G401.6 (cell line): ENCODE data around the gene LRRTM4.

Experiments
- FAIRE-seq: peaks from 2 replicates; lab custom pipeline; 2012; peaks lifted over from hg19 to GRCh38; lab: Jason Lieb, UNC

The LRRTM4 gene

DNA sequence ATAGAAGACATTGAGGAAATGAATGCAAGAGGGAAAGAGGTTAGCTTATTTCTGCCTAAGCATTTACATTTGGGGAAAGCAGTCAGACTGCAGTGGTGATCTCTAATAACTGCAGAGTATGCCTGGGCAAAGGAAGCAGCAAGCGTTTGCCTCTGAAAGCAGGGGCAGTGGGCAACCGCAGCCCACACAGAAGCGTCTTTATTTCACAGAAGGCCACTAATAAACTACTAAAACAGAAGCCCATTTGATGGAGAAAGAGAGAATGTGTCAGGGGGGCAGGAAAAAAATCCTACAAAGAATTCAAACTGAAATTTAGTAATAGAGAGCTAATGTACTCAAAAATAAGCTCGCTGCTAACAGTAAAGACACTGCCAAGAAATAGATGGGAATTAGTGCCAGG lies 53.1 kb downstream of the LRRTM4 start:
- no peak for FAIRE-seq

DNA sequence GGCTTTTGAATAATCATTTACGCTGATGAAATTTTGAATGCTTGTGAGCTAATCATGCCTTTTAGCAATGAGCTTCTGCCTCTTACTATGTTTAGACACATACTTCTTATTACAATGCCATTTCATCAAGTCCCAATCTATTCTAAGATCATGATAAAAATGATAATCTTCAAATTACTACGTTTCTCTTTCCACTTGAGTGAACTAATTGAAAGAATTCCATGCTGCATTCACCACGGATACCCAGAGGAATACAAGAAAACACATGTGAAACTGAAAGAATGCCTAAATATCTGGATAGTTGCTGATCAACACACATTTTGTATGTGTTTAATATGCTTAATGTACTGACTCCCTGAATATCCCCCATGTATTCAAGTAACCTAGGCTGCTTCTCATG lies 62.3 kb downstream of the LRRTM4 start:
- FAIRE-seq, result no peak

DNA sequence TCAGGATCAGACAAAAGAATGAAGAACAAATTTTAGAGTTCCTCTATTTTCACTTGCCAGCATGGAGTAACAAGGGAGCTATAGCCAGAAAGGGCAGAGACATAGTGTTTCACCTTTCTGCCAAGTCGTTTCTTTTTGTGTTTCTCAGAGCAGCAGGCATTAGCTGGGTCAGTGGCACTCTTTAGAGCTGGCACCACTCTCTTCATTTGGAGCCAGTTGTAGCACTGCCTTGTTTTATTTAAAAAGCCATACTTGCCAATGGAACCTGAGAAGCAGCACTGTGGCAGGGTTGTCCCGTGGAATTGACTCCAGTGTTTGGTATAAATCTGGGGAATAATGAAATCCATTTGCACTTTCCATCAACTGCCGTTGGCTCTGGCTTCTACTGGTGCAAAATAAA lies 64.0 kb downstream of the LRRTM4 start:
- FAIRE-seq, result no peak

DNA sequence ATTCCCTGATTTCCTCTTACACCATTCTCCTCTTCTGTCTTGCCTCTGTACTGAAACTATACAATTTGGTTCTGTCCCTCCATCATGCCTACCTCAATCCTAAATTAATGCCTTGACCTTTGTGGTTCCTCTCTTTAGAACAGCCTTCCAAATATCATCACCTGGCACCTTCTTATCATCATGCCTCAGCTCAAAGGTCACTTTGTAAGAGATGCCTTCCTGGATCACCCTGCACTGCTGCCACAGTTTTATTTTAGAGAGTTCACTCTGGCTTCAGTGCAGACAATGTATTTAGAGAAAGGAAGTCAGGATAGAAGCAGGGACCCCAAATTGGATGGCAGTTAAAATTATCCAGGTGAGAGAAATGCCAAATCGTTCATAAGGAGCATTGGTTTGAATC lies 64.5 kb downstream of the LRRTM4 start:
- FAIRE-seq, result no peak

DNA sequence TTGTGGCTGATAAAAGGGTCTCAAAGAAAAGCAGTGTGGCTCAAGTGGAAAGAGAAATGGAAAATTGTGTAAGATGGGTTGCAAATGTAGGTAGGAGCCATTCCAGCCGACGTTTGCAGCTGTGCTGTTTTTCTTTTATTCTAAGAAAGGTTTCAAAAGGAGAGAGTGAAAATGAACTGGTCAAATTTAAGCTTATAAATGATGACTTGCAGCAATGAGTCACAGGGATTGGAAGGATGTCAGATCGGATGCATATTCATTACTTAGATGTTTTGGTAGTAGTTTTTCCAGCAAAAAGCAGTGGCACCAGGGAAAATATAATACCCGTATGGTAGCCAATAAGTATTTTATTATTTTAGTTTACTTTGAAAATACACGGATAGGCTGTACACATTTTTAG lies 79.1 kb downstream of the LRRTM4 start:
- no peak for FAIRE-seq

DNA sequence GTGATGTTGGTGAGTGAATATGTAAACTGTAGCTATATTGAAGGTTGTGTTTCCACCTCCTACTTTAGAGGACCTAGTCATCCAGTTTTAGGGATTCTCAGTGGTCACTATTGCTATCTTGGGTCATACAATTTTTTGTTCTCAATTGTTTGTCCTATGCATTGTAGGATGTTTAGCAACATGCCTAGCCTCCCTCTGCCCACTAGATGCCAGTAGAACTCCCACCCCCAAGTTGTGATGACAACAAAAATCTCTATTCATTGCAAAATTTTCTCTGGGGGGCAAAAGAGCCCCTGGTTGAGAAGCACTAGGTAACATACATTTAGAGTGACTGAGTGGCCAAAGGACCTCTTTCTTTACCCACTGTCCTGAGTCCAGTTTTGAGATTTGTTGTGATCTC lies 87.3 kb downstream of the LRRTM4 start:
- FAIRE-seq, result no peak

DNA sequence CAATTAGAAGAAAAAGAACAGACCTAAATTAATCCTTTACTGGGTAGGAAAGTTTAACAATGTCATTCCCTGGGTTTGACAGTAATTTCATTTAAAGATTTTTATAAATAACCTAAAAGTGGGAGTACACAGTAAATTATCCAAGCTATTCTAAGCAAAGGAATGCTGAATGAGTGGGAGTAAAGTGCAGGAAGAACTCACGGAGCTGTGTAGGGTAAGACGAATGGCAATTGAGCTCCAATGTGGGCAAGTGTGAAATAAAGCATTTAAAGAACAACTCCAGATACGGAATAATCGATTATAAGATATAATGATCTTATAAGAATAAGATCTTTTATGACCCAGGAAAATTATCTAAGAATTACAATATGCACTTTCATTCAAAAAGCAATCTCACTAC lies 93.2 kb downstream of the LRRTM4 start:
- no peak for FAIRE-seq

DNA sequence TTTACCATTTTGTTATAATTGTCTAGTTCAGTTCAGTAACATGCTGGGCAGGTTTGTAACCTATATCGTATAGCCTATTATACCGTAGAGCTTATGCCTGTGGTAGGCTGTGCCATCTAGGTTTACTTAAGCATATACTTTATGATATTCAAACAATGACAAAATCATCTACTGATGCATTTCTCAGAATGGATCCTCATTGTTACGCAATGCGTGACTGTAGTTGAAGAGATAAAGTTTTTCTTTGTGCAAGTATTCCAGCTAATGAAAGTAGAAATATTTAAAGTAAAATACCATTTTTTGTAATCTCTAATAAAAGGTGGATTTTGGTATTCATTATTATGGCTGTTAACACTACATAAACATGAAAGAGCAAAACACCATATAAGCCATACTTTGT lies 100.2 kb downstream of the LRRTM4 start:
- no peak for FAIRE-seq

DNA sequence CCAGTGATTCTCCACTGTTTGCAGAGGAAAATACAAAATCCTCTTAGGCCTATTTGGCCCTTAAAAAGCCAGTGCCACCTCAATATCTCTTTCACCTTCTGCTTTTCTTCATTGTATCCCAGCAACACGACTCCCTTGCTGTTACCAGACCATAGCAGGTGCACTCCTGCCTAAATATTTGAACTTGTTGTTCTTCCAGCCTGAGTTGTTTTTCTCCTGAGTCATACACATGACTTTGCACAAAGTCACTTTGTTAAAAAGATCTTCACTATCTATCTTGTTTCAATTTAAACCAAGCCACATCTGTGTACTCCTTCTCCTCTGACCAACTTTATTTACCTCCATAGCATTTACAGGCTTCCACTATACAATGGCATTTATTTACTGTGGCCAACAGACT lies 103.6 kb downstream of the LRRTM4 start:
- FAIRE-seq, result no peak

DNA sequence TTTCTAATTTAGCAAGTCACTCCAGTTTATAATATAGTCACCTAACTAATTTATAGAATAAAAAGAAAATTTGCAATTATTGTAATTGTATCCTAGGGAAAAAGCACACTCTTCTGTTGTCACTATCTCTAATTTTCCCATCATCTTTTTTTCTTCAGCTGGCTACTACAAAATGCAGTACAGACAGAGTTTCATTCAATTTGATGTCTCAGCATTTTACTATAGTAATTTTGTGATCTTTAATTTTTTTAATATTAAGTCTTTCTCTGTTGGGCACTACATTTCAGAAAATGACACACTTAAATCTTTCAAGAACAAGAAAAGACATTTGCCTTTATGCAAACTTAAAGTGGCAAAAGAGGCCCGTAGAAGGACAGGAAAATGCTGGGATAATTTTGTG lies 118.0 kb downstream of the LRRTM4 start:
- no peak for FAIRE-seq

DNA sequence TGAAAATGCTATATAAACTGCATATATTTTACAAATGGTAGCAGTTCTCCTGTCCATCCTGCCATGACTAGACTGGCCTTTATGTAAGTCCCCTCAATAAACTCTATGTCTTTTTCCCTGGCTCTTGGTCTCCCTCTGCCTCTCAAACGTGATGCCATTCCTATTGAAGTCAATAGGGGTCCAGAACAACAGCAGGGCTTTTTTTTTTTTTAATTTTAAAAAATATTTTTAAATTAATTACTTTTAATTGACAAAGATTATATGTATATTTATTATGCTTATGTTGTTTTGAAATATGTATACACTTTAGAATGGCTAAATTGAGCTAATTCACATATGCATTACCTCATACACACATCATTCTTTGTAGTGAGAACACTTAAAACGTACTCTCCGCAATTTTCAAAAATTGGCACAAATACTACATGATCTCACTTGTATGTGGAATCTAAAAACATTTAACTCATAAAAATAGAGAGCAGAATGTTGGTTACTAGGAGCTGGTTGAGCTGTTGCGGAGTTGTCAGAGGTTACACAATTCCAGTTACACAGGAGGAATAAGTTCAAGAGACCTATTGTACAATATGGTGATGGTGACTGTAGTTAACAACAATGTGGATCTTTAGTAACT lies 123.1 kb downstream of the LRRTM4 start:
- FAIRE-seq, result no peak

DNA sequence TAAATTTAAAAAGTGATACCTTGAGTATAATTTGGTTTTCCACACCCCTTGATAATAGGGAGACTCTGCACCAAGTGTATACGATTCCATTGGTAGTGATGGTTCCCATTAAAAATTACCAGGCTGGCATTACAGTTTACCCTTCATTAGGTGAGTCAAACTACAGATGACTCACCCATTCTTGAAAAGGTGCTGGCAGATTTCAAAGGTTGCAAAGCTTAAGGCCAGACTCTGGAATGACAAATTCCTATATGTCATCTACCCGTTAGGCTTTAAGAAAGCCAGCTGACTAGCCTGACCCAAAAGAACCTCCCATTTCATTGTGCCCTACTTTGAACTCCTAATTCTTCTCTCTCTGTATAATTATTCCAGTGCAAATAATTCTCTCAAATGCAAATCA lies 124.4 kb downstream of the LRRTM4 start:
- no peak for FAIRE-seq

DNA sequence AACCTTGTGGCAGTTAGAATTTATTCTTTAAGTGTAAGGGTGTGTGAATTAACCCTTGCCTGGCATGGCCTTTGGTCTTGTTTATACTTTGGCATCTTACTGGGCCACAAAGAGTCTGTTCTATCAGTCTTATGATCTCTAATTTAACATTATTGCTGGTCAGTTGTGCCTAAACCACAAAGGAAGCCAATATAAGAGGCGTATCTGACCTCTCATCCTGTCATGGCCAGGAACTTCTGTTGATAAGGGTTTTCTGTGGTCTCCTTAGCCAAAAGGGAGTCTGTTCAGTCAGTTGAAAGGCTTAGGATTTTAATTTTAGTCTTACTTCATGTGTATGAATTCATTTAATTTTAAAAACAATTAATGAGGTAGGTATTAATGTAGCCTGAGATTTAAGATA lies 127.2 kb downstream of the LRRTM4 start:
- no peak for FAIRE-seq

DNA sequence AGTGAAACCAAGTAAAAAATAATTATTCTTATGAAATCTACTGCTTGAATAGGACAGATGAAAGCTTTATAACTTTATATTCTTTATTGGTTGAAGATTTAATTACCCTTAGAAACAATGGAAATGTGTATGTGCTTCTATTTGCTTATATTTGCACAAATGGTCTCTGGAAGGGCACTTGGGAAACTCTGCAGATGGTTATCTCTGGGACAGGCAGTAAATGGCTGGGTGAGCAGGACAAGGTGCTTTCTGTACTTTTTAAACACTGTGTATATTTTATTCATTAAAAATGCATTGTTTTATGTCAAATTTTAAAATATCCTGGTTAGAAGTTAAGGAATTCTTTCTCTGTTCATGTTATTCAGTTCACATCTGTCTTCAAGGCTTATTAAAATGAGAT lies 131.1 kb downstream of the LRRTM4 start:
- no peak for FAIRE-seq

DNA sequence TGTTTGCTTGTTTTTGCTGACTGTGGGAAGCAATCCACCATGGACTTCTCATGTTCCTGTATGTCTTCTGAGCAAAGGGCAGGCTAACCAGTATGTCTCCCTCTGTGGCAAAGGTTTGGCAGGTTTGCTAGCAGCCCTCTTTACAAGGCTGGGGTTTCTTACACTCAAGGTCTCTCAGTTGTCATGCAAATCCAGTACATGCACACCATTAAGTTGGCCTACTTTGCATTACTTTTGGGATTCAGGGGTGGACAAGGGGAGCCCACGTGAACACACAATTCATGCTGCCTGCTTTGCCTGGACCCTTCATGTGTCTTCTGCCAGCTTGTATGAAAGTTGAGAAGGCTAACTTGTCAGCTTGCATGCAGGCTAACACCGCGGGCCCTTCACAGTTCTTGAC lies 134.9 kb downstream of the LRRTM4 start:
- FAIRE-seq, result no peak

DNA sequence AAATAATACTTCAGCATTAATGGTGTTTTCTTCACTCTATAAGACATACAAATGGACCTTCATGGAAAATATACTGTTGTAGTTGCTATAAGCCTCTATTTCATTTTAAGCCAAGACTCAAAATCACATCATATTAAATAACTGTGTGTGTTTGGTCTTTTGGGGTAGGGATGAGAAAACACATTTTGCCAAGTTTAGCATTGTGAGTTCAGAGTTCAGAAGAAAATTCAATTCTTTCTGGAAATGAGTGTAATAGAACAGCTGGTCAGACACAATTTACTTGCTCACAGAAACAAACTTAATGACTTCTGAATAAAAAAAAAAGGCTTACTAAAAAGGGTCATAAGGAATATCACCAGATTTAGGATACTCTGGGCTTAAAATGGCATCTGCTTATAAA lies 149.5 kb downstream of the LRRTM4 start:
- FAIRE-seq, result no peak

DNA sequence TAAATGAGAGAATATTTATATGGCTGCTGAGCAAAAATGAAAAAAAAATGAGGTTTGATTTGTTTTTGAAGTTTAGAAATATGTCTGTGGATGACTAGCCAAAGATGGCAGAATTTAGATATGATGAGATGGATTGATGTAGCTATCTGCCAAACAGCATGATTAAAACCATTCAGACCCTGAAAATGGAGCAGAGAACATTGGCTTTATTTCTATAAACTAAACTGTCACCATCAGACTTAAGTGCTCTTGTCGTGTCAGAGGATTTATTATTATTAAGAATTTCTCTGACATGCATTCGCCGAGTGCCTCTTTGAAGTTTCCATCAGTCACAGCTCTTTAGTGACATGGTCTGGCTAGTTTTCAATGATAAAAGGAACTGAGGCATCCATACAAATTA lies 151.7 kb downstream of the LRRTM4 start:
- no peak for FAIRE-seq

DNA sequence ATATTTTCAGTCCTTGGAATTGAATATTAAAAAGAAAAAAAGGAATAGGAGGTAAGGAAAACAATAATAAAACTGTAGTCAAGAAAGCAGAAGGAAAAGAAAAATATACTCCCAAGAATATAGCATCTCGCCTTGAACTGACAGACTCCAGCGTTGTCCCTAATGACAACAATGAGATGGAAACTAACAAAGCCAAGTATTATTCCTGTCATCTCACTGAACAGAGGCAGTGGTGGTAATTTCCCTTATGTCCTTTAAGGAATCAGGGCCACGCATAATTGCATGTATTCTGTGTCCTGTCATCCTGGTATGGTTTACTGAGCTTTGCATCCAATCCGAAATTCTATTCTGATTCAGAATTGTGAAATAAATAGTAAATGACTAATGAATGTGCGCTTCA lies 158.9 kb downstream of the LRRTM4 start:
- no peak for FAIRE-seq

DNA sequence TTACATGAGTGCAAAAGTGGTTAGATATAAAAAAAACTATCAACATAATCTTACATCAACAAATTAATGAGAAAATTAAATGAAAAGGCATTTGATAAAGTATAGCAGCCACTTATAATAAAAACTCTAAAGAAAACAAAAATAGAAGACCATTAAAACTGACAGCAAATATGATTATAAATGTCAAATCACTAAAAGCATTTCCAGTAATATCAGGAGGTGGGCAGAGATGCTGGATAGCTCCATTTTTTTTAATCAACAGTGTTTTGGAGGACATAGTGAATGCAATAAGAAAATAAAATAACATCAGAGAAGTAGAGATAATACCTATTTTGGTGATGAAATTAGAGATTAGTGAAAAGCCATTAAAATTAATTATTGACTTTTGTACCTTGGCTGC lies 173.4 kb downstream of the LRRTM4 start:
- FAIRE-seq, result no peak

DNA sequence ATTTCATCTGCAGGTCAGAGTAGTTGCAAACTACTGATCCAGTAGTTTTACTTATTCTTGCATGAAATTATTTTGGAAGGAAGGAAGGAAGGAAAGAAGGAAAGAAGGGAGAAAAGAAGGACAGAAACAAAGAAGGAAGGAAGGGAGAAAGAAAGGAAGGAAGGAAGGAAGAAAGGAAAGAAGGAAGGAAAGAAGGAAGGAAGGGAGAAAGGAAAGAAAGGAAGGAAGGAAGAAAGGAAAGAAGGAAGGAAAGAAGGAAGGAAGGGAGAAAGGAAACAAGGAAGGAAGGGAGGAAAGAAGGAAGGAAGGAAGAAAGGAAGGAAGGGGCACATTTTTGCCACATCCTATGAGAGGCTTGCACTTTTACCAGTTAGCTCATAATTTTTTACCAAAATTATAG lies 186.2 kb downstream of the LRRTM4 start:
- no peak for FAIRE-seq

DNA sequence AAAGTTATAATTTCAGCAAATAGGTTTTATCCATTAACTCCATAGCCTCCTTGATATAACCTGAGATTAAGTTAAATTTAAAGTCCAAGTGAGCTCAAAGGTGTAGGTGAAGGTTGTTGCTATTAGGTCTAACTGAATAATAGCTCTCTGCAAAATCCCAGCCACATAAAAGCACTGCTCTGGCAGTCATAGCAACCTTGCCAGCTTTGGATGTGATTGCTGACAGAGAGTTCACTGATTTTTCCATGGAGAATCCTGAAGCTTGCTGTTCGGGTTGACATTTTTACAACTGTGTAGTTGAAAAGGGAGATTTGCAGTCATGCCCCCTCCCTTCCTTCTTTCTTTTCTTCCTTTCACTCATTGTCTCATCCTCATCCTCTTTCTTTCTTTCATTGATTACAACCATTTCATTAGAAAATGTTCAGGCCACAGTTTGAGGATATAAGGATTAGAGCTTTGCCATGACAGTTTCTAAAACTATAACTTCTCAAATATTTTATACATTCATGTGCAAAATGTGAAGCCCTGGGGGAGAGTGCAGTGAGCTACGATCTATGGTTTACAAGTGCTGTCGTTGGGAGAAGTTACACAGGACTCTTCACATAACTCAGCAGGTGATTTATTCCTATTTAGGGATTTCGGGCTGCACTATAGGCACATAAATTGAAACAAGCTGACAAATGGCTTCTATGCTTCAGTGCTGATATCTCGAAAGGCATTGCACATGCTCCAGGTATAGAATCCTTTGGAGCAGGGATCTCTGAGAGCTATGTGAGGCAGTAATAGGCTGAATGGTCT lies 193.8 kb downstream of the LRRTM4 start:
- no peak for FAIRE-seq

DNA sequence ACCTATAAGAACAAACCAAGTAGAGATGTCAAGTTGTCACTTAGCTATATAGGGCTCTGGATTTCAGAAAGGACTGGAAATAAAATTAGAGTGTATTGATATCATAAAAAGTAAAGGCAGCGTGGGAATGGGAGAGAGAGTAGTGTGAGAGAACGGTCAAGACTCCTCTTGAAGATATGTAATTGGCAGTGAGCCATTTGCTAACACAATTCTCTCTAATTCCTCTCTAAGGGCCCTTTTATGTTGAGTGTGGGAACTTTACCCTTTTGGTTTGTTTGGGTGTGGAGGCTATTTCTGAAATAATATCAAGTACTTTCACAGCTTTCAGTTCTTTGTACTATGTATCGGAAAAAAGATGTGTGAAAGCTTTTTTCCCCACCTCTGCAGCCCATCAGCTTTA lies 196.8 kb downstream of the LRRTM4 start:
- FAIRE-seq, result no peak

DNA sequence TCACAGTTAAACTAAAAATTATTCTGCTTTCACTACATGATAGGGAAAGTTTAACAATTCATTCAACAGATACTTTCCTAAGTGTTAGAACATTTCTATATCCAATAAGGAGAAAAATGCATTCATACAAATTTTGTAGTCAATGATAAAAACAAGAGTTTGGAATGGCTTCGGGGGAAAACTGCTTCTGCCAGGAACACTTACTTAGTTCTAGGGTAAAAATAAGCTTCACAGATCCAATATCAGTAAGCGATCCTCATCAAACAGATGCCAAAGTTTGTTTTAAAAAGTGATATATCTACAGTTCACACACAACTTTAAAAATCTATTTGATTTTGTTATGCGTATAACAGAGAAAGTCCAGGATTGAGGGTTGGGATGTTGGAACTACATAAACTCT lies 199.7 kb downstream of the LRRTM4 start:
- FAIRE-seq, result no peak

DNA sequence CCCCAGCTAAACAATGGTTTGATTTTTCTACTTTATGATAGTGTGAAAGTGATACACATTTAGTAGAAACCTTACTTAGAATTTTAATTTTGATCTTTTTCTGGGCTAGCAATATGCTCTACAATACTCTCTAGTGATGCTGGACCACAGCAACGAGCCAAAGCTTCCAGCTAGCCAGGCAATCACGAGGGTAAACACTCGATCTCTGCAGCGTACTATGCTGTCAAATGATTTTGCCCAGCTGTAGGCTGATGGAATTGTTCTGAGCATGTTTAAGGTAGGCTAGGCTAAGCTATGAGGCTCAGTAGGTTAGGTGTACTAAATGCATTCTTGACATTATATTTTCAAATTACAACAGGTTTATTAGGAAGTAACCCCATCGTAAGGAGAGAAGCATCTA lies 207.5 kb downstream of the LRRTM4 start:
- no peak for FAIRE-seq
